Lower leg skin (tissue), 4 donors: Measurements from ENCODE around the gene KCNG2. TPM values are rescaled to one million over a fixed set of nuclear protein-coding genes. Genes with fewer than 3 reads are reported as not detected.

Experiments
- DNase-seq, 2 donors: peaks; one replicate each; pipeline ENCODE4 v3.0.0-alpha.2; 2019; ENCODE audit warnings: low spot score in 2 of 2
- H3K4me3 ChIP-seq: fragments of 200-600 bp; sonication (generic); 2 replicates; pipeline ENCODE4 v1.5.1; 2017; ENCODE audit warnings: mild to moderate bottlenecking, low read depth; ENCODE audit not compliant: poor library complexity, severe bottlenecking
- CTCF ChIP-seq, 3 donors: fragments of 450-650 bp; IDR thresholded peaks; one replicate each; pipeline ENCODE4 v1.5.1; 2016; ENCODE audit warnings: antibody characterized with exemption in 3 of 3, mild to moderate bottlenecking in 3 of 3, moderate library complexity in 2 of 3
- POLR2A ChIP-seq, 2 donors: fragments of 450-650 bp; IDR thresholded peaks; one replicate each; pipeline ENCODE4 v1.6.1; 2016 to 2017; ENCODE audit warnings: antibody characterized with exemption in 2 of 2, mild to moderate bottlenecking in 1 of 2, moderate library complexity in 1 of 2
- WGBS, 2 donors: methylation state at CpG; one replicate each; pipeline ENCODE4 v1.1.5; 2018; 5-methylcytosine and 5-hydroxymethylcytosine counted together
- intact Hi-C: fragments of 100-400 bp; cut with DNase I; formaldehyde crosslinking; loops from one replicate; pipeline ENCODE4 v1.15.0; 2023; ENCODE audit warnings: low total_unique reads
- total RNA-seq, 4 donors: library from RNA; depleted of rRNA; stranded (reverse); fragments of >200 nt; gene quantifications; one replicate each; pipeline ENCODE4 v1.1.0, GENCODE V29; 2016

Gene KCNG2
- total RNA-seq, 4 donors from 2014 or later: 0.84 TPM; not detected in 3

DNA sequence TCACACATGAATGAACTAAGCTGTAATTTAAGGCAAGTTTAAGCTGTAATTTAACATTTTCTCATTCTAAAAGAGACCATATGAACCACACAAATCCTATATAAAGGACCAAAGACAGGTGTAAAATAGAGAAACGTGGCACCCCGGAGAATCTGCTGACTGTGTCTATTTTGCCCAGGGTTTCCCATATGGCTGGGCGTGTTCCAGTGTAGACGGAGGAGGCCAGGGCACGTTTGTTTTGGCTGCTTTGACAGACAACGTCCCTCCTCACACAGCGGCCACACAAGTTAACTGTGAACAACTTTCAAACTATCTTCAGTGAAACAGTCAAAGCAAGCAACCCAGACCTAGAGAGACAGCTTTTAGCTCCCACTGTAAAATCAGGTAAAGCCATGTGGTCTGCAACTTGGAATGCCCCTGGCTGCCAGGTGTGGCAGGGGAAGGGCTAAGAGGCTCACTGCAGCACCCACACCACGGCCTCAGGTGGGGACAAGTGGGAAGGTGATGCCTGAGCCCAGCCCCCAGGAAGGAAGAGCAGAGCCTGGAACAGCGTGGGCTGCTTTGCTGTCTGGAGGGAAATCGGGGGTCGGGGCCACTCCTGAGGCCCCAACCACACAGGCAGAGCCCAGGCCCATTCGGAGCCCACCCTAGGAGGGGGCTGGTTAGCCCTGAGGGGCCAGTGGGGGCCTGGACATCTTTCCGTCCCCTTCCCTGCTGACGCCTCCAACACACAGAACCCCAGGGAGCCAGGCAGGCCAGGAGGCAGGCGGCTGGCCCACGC lies 113.0 kb downstream of the KCNG2 start:
- DNase-seq: no peak
- WGBS, 2 donors: 61 to 80% methylated on average over 14 to 16 of the region's 16 CpGs
- no peak overlapping the region for H3K4me3 ChIP-seq
- no peak for TF ChIP-seq POLR2A (IDR thresholded peaks at IDR 0.05)
- TF ChIP-seq CTCF (IDR thresholded peaks at IDR 0.05): no peak
- intact Hi-C loops: no loop called here

- no peak overlapping the region for H3K4me3 ChIP-seq
- 63 to 83% methylated on average over 28 to 29 of the region's 29 CpGs for WGBS, 2 donors
- peak in 1 of 2 donors; percentile 84 for DNase-seq
- TF ChIP-seq POLR2A (IDR thresholded peaks at IDR 0.05) (no peak), CTCF (IDR thresholded peaks at IDR 0.05) (no peak)
- intact Hi-C loops: no loop called here
Observed at GRCh38 chr18:79911344-79912270, 113.9 kb downstream of the KCNG2 start.

DNA sequence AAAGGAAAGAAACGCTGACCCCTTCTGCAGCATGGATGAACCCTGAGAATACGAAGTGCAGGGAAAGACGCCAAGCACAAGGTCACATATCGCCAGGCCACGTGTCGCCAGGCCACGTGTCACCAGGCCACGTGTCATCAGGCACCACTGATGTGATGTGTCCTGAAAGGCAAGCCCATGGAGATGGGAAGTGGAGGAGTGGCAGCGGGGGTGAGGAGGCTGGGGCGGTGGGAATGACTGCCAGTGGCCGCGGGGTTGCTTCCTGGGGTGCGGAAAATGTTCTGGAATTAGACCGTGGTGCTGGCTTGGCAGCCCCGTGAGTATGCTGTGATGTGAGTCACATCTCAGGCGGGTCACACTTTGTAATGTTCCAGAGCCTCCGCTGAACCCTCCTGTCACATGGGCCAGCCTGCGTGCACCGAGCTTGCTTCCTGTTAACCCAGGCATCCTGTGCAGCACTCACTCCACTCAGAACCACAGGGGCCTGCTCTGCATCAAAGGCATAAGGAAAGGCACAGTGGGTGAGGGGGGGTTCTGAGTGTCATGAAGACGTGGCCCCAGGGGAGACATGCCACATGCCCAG lies 114.8 kb downstream of the KCNG2 start:
- no peak overlapping the region for H3K4me3 ChIP-seq
- WGBS, 2 donors: 66 to 82% methylated on average over 19 to 20 of the region's 20 CpGs
- TF ChIP-seq CTCF (IDR thresholded peaks at IDR 0.05): no peak
- no peak for TF ChIP-seq POLR2A (IDR thresholded peaks at IDR 0.05)
- DNase-seq: peak in 1 of 2 donors; percentile 84
- intact Hi-C loops: no loop called here

GRCh38 chr18:79912994-79913831 lies 115.5 kb downstream of the KCNG2 start:
- no peak for DNase-seq
- 87 to 93% methylated on average over 27 to 28 of the region's 28 CpGs for WGBS, 2 donors

More at GRCh38 chr18:79912994-79913831, 115.5 kb downstream of the KCNG2 start:
- TF ChIP-seq CTCF (IDR thresholded peaks at IDR 0.05) (no peak), POLR2A (IDR thresholded peaks at IDR 0.05) (no peak)
- intact Hi-C loops: no loop called here
- no peak overlapping the region for H3K4me3 ChIP-seq
